GM11168 (cell line): ENCODE results near the gene SNX30.

Experiments used
- in situ Hi-C: fragments of 300-500 bp; cut with MboI; formaldehyde crosslinking; loops from one replicate; pipeline ENCODE4 v1.12.0; 2022; ENCODE audit warnings: low sequenced_read_pairs; ENCODE audit not compliant: unreplicated experiment

The SNX30 gene

DNA sequence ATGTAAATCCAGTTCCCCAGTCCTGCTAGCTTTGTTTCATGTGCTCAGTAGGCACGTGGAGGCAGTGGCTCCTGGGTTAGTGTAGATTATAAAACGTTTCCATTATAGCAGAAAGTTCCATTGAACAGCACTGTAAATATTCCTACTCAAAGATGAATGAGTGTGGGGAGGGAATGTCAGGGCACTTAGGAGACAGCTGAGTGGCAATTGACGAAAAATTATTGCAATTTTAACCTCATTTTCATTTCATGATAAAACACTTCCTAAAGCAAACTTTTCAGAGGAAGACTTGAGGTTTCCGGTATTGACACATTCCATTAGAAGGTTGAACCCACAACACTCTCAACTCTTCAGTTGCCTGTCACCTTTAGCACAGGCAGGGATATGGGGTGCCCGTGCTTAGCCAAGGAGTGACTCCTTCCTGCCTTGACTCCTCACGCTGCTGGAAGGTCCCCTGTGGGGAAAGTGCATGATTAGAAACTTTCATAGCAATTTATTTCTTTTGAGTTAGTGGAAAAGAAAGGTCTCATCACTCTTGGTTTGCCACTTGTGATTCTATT, 98.9 kb downstream of the SNX30 start:
- in situ Hi-C loops: no loop called here

DNA sequence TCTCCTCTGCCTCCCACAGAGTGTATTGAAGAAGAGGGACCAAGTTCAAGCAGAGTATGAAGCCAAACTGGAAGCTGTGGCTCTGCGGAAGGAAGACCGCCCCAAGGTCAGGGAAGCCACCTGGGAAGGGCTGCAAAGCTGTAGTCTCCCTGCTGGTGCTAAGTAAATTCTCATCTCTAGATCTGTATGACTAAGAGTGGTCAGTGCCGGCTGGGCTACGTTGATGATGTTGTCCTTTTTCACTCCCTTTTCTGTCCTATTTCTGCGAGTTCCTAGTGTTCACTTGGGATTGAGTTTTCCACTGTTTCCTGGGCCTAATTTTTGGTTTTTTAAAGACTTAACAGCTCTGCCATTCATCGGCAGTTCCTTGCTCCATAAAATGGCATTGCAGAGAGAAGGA, 100.3 kb downstream of the SNX30 start:
- in situ Hi-C loops: loop anchor here (5.0 kb wide), 1 partner anchor 46 kb away; no protein-coding TSS in a partner anchor

DNA sequence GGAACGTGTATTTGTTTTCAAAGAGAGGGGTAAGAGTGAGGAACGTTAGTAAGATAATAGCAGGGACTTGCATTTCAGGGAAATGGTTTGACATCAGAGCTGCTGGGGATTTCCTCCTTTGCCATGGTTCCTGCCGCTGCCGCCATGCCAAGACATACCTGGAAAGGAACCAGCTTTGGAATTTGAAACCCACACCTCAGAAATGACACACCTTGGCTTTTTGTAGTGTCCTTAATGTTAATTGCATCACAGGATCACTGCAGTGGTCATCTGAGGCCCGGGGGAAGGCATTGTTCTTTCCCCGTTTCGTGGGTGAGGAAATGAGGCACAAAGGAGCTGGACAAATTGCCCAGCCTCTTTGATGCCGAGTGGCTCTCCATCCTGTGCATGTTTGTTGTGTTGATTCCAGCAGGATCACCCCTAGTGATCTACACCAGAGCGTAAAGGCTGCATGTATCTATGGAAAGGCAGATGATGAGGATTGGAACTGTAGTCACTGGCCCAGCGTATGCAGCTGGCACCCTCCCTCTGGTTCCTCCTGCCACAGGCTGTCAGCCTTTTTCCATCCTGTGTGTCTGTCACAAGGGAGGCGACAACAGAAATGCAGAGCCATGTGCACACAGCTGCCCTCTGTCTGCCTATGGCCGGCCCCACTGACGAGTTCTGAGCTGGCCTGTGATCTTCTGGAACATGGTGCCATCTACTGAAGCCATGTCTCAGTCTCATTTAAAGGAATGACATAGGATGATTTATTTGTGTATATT, 102.4 kb downstream of the SNX30 start:
- in situ Hi-C loops: loop anchor here (5.0 kb wide), 1 partner anchor 44 kb away; no protein-coding TSS in a partner anchor

DNA sequence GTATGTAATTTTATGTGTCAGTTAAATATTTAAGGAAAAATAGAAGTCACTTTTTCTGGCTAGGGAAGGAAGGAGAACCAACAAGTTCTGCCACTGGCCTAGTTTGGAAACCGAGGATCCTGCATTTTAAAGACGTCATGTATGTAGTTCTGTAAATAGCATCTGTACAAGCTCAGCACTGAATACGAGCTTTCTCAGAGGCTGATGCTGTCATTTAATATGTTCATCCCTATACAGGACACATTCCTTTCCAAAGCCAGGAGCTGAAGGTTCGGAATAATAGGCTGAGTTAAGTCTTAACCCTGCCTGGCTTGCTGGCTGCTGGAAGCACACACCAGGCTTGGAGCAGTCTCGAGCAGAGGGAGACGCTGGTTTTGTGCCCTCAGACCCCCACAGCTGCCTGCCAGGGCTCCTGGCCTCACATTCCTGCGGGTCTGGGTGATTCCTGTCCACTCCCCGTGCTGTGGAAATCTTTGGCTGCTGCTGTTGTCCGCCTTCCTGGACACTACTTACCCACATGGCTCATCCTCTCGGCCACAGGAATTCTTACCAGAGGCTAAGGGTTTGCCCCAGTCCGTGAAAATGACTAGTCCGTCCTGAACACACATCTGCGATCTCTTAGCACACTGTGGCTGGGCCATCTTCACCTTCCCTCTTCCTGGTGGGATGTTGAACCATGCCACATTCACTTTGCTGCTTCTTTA, 103.5 kb downstream of the SNX30 start:
- in situ Hi-C loops: loop anchor here (5.0 kb wide), 1 partner anchor 43 kb away; no protein-coding TSS in a partner anchor

DNA sequence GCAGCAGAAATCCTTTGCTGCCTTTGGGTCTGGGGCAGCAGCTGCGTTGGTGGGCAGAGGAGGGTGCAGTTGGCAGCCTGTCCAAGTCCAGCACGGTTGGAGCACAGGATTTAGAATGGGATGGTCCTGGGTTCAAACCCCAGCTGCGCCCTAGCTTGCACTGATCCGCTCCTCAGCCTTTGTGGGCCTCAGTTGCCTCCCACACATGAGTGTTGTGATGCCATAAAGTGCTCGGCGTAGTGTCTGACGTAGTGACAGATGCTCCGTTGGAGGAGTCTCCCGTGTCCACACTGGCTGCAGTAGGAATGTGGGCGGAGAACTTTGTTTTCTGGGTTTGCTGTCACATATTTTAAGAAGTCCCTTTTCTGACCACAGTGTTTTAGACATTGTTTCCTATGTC, 104.1 kb downstream of the SNX30 start:
- in situ Hi-C loops: loop anchor here (5.0 kb wide), 1 partner anchor 43 kb away; no protein-coding TSS in a partner anchor

DNA sequence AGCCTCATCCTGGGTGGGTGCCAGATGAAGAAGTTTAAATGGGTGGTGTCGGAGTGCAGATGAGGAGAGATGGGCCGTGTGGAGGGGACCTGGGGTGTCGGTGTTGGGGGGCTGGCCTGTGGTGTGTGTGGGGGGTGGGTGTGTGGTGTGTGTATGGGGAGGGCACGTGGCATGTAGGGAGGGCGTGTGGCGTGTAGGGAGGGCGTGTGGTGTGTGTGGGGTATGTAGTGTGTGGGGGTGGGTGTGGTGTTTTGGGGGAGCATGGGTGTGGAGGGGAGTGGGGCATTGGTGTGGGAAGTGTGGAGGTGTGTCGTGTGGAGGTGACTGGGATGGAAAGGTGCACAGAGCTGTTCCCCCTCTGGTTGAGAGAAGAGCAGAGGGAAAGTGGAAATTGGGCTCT, 105.6 kb downstream of the SNX30 start:
- in situ Hi-C loops: no loop called here

DNA sequence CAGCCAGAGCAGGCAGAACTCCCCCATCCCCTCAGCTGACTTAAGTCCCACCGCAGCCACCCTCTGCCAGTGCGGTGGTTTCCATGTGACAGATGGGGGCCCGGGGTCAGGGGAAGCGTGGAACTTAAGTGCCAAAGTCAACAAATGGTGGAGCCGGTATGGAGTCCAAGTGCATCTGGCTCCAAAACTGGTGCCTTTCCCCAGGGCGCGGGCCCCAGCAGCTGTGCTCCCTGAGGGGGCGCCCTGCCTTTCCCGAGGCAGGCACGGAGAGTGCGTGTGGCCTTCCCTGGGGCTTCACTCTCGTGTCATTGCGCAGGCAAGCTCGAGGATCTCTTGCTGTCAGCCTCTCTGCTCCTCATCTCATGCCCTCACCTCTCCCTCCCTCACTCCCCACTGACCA, 106.3 kb downstream of the SNX30 start:
- in situ Hi-C loops: no loop called here

DNA sequence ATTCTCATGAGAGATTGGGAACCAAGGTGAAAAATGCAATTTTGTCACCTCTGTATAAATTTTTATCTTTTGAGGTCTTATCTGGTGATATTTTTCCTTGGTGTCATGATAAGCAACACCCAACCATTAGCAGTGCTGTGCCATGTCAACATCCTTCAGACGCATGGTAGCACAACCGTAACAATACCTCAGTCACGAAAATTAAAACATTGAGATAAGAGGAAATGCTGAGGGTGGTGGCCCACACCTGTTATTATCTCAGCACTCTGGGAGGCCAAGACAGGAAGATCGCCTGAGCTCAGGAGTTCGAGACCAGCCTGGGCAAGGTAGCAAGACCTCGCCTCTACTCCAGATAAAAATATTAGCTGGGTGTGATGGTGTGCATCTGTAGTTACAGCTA, 107.4 kb downstream of the SNX30 start:
- in situ Hi-C loops: no loop called here

DNA sequence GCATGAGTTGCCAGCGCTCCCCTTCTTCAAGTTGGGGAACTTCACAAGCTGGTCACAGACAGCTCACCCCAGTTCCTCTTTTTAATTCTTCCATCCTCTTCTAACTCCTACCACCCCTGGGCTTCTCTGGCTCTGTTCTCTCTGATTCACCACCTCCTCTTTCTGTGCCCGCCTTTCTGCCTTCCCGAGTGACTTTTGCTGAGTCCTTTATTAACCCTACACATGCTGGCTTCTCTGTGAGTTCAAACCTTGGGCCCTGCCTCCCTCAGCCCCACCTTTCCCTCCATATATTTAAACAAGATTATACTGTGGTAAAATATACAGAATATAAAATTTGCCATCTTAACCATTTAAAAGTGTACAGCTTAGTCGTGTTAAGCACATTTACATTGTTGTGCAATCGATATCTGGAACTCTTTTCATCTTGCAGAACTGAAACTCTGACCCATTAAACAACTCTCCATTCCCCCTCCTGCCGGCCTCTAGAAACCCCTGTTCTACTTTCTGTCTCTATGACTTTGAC, 108.1 kb downstream of the SNX30 start:
- in situ Hi-C loops: no loop called here

DNA sequence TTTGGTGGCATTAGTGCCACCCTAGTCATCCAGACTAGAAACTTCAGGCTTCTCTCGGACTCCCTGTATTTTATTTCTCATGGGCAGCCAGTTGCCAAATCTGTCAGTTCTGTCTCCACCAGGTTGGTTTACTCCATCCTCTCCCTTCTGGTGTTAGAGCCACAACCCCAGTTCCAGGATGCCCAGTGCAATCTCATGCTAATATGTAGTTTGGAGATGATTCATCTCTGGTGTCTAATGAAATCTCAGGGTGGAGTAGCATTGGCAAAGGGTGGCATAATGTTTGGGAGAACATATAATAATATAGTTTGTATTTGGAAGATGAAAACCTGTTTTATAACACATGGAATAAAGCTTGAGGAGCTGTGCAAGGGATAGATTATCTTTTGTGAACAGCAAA, 109.9 kb downstream of the SNX30 start:
- in situ Hi-C loops: no loop called here

DNA sequence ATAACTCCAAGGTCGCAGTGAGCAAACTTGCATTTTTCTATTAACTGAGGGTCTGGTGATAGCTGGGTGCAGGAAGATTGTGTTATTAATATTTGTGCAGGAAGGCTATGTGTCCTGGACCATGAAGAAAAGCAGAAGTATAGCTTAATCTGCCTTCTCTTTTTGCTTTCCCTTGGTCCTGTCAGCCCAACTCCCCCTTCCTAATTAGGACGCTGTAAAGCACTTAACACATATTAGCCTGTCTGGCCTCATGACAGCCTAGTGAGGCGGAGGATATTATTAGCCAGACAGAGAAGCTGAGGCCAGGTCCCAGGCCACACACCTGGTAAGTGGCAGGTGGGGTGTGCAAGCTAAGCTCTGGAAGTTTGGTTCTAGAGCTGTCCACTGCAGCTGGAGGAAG, 110.6 kb downstream of the SNX30 start:
- in situ Hi-C loops: no loop called here

DNA sequence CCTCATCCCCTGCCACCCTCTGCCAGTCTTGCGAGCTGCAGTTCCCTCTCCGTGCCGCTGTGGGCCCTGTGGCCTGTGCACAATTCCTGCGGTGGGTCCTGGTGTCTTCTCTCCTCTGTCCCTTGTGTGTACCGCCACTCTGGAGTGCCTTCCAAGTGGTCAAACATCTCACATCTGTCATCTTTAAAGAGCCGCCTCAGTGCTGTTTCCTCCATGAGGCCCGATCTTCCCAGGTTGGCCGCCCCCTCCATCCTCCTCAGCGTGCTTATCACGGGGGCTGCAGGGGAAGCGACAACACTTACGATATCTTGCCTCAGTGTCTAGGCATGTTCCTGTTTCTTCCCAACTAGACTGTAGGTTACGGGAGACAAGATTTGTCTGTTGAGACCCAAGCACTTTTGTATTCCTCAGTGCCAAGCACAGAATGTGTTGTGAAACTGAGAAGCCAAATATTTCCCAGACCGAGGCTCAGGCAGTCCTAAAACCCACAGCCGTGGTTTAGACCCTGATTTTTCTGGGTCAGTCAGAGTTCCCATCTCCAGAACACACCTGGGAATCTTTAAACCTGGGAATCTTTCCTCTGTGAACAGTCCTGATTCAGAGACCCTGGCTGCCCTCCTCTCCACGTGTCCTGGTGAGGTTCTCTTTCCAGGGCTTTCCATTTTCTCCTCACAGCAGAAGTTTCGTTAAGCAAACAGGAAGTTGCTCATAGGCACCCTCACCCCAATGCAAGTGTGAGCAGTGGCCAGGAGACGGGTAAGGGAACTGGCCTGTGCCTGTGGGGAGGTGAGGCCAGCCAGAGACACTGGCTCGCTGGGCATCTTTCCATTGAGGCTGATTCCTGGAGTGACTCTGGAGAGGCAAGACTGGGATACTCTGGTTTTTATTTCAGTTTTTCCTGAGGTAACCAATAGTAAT, 111.3 kb downstream of the SNX30 start:
- in situ Hi-C loops: no loop called here

DNA sequence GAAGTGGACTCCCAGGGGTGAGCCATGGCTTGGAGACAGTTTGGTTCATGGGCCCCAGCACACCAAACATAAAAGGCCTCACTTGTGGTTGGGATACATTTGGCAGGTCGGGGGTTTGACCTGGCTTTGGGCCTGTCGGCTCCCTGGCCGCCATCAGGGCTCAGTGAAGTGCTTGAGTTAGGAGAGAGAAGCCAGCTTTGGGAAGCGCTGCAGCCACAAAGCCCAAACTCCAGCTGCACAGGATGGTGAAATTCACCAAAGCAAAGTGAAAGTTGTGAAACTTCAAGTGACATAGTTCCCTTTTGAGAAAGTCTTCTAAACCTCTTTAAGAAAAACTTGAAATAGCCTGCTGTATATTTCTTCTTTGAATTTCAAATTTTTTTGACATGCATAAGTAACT, 112.7 kb downstream of the SNX30 start:
- in situ Hi-C loops: no loop called here

DNA sequence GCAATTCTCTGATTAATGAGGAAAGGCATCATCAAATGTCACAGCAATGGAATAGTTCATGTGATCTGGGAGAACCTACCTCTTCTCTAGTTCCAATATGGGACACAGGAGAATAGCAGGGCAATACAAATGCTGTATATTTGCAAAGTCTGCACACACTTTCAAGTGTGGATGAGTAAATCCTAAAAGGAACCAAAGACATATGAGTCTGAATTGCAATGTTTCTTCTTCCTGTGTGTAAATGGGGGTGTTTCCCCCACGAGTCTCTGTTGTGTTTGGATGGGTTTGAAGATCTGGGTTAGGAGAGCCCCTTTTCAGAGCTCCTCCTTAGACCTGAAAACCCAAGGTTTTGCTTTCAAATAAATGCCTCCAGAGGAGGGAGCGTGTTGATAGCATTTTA, 113.2 kb downstream of the SNX30 start:
- in situ Hi-C loops: no loop called here

DNA sequence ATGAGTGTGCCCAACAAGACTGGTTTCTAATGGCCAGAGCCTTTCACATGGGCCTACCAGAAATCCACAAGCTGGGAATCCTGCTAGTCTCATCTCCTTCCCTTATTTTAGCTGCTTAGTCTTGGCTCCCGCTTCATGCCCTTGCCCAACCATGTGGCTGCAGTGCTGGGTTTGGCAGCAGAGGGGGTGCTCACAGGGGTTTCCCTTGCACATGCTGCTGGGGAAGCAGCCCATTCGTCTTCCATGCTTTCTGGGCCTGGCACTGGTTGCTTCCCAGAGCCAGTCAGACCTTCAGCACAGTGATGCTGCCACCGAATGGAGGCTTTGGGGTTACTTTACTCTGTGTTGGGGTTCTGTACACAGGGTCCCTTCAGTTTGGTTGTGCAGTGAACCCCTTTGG, 113.8 kb downstream of the SNX30 start:
- in situ Hi-C loops: no loop called here

DNA sequence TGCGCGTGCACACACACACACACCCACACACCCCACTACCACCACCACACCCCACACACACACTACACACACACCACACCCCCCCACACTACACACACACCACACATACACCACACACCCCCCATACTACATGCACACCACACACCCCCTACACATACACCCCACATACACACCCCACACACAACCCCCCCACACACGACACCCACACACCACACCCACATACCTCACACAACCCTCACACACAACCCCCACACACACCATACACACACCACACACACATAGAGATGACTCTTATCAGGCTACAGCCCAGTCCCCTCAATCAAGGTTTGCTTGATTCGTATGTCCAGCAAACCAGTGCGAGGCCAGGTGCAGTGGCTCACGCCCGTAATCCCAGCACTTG, 114.4 kb downstream of the SNX30 start:
- in situ Hi-C loops: no loop called here

DNA sequence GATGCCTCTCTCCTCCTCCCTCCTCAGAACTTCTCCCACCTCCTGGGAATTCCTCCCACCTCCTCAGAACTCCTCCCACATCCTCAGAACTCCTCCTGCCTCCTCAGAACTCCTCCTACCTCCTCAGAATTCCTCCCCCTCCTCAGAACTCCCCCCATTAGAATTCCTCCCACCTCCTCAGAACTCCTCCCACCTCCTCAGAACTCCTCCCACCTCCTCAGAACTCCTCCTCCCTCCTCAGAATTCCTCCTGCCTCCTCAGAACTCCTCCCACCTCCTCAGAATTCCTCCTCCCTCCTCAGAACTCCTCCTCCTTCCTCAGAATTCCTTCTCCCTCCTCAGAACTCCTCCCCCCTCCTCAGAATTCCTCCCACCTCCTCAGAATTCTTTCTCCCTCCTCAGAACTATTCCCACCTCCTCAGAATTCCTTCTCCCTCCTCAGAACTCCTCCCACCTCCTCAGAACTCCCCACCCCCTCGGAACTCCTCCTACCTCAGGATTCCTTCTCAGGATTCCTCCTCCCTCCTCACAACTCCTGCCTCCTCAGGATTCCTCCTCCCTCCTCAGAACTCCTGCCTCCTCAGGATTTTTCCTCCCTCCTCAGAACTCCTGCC, 116.2 kb downstream of the SNX30 start:
- in situ Hi-C loops: no loop called here

DNA sequence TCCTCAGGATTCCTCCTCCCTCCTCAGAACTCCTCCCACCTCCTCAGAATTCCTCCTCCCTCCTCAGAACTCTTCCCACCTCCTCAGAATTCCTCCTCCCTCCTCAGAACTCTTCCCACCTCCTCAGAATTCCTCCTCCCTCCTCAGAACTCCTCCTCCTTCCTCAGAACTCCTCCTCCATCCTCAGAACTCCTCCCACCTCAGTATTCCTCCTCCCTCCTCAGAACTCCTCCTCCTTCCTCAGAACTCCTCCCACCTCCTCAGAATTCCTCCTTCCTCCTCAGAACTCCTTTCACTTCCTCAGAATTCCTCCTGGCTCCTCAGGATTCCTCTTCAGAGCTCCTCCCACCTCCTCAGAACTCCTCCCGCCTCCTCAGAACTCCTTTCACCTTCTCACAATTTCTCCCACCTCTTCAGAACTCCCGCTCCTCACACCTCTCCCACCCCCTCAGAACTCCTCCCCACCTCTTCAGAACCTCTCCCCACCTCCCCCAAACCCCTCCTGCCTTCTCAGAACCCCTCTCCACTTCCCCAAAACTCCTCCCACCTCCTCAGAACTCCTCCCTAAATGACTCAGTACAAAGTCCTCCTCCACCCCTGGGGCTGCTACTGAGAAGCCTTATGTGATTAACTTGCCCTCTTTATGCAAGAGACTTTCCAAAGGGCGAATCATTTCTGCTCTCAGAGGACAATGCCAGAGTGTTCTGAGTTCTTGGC, 116.9 kb downstream of the SNX30 start:
- in situ Hi-C loops: no loop called here

DNA sequence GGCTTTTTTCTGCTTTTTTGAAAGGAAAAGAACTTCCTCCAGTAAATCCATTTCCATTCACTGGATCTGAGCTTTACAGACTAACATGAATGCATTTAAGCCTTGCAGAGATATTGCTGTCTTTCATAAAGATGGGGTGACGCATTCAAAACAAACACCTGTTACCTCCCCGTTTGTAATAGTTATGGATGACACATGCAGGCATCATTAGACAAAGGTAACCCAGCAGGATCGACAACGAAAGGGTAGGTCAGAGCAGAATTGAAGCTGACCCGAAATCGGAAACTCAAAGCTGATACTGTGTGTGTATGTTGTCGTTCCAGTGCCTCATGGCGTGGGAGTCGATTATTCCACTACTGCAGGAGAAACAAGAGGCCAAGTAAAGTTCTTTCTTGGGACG, 117.9 kb downstream of the SNX30 start:
- in situ Hi-C loops: no loop called here
